PC-9 (cell line): ENCODE data around the gene RPL36AL.

ENCODE experiments used
- CTCF ChIP-seq: fragments of 200-600 bp; sonication (generic); conservative IDR thresholded peaks from 2 replicates; pipeline ENCODE4 v1.6.1; 2017; ENCODE audit warnings: mixed run types, antibody characterized with exemption, mild to moderate bottlenecking, moderate library complexity
- EZH2 ChIP-seq: fragments of 200-600 bp; sonication (generic); IDR thresholded peaks from 2 replicates; pipeline ENCODE4 v1.8.0; 2017; ENCODE audit warnings: antibody characterized with exemption, low read depth

- TF ChIP-seq CTCF (no peak), EZH2 (no peak)
Measured at GRCh38 chr14:49637534-49638078, 17.2 kb upstream of the RPL36AL start.
